Activated B cell treated with CpG ODN at 0.5 μM for 24 hours (primary cell): ENCODE data around the gene NCOA1. TPM values are rescaled to one million over a fixed set of nuclear protein-coding genes. Genes with fewer than 3 reads are reported as not detected.

Source experiments
- ATAC-seq: fragments of 200-7000 bp; cut with Tn5 transposase; one replicate; pipeline ENCODE4 v1.10.0; 2021; ENCODE audit warnings: low read depth, mild to moderate bottlenecking, moderate library complexity
- CTCF ChIA-PET: fragments of 350-600 bp; sonication (Branson Sonifier 250); formaldehyde crosslinking; loops from one replicate; lab custom pipeline; 2021; ENCODE audit warnings: antibody characterized with exemption; lab: Charles Lee
- POLR2A ChIA-PET: fragments of 350-600 bp; sonication (Branson Sonifier 250); formaldehyde crosslinking; loops from one replicate; lab custom pipeline; 2021; ENCODE audit warnings: antibody characterized with exemption; lab: Charles Lee
- DNase-seq: peaks from one replicate; pipeline ENCODE4 v3.0.0; 2022
- H3K27ac Mint-ChIP-seq: one replicate; pipeline ENCODE4 v1.8.0; 2020; ENCODE audit warnings: mixed read lengths
- H3K27me3 Mint-ChIP-seq: one replicate; pipeline ENCODE4 v1.8.0; 2021; ENCODE audit warnings: mixed read lengths
- H3K36me3 Mint-ChIP-seq: one replicate; pipeline ENCODE4 v1.8.0; 2021; ENCODE audit warnings: low read depth, mixed read lengths
- H3K4me1 Mint-ChIP-seq: one replicate; pipeline ENCODE4 v1.8.0; 2021; ENCODE audit warnings: mixed read lengths
- H3K4me3 Mint-ChIP-seq: one replicate; pipeline ENCODE4 v1.8.0; 2020; ENCODE audit warnings: mild to moderate bottlenecking, mixed read lengths
- H3K9me3 Mint-ChIP-seq: one replicate; pipeline ENCODE4 v1.8.0; 2020; ENCODE audit warnings: mixed read lengths
- CTCF ChIP-seq: fragments of 200-600 bp; IDR thresholded peaks from one replicate; pipeline ENCODE4 v1.8.0; 2022; ENCODE audit warnings: antibody characterized with exemption, mild to moderate bottlenecking
- intact Hi-C: fragments of 100-400 bp; cut with micrococcal nuclease; formaldehyde crosslinking; loops from one replicate; pipeline ENCODE4 v1.15.1; 2024
- total RNA-seq: library from RNA; stranded (reverse); gene quantifications from 2 replicates; pipeline ENCODE4 v1.2.3, GENCODE V29; 2022

Gene NCOA1
- total RNA-seq, 1 donor from 2014 or later = 49.5 TPM

DNA sequence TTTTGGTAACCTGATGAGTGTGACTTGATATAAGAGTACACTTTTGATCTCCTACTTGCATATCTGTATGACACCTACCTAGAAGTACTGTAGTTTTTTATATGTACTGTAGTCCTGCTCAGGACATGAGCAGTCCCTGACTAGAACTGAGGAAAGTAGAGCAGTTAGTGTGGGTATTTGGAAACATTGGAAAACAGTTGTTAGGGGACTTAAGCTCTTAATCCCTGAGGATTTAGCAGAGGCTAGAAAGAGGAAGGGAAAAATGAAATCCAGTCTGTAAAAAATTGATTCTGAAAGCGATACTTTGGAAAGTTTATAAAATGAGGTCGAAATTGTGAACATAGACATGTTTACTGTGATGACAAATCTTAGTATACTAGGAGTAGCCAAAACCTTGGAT is 125.6 kb downstream of the NCOA1 start:
- no peaks in the 10 kb centered on the region for H3K27me3 Mint-ChIP-seq
- peaks cover 4% of the 10 kb centered on the region for H3K36me3 Mint-ChIP-seq
- POLR2A ChIA-PET = no interaction called here
- DNase-seq = no peak
- H3K9me3 Mint-ChIP-seq = peaks cover 6% of the 10 kb centered on the region
- intact Hi-C loops = no loop called here
- H3K27ac Mint-ChIP-seq = no peak overlapping the region
- CTCF ChIA-PET = no interaction called here
- H3K4me3 Mint-ChIP-seq = no peak overlapping the region
- ATAC-seq = no peak
- H3K4me1 Mint-ChIP-seq = peaks cover 16% of the 10 kb centered on the region
- no peak for TF ChIP-seq CTCF

DNA sequence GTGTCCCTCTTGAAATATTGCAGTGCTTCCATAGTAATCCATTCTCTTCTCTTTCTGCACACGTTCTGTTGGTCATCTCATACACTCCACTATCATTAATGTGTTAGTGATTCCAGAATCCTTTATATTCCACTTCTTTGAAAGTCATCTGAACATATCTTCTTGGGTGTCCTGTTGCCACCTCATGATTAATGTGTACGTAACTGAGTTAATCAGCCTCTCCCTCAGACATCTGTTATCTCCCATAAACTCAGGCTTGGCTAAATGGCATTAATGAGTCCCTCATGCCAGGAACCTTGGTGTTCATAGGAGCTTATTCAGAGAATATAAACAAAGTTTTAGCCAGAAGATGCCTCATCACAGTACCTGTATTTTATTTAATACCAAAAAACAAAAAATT is 126.4 kb downstream of the NCOA1 start:
- Mint-ChIP-seq H3K4me1 (peaks cover 12% of the 10 kb centered on the region), H3K36me3 (peaks cover under 1% of the 10 kb centered on the region), H3K27me3 (no peaks in the 10 kb centered on the region), H3K27ac (no peak overlapping the region), H3K9me3 (no peaks in the 10 kb centered on the region), H3K4me3 (no peak overlapping the region)
- DNase-seq = no peak
- POLR2A ChIA-PET = no interaction called here
- TF ChIP-seq CTCF = no peak
- ATAC-seq = no peak
- CTCF ChIA-PET = no interaction called here
- intact Hi-C loops = no loop called here

GRCh38 chr2:24618144-24618543 is 127.1 kb downstream of the NCOA1 start:
- H3K4me1 Mint-ChIP-seq = peaks cover 5% of the 10 kb centered on the region
- DNase-seq = no peak
- no peak overlapping the region for H3K4me3 Mint-ChIP-seq
- intact Hi-C loops = no loop called here
- ChIA-PET CTCF (no interaction called here), POLR2A (no interaction called here)
- H3K36me3 Mint-ChIP-seq = no peaks in the 10 kb centered on the region
- H3K27me3 Mint-ChIP-seq = no peaks in the 10 kb centered on the region
- TF ChIP-seq CTCF = no peak
- H3K27ac Mint-ChIP-seq = no peak overlapping the region
- H3K9me3 Mint-ChIP-seq = no peaks in the 10 kb centered on the region
- ATAC-seq = no peak

GRCh38 chr2:24618680-24619079 is 127.6 kb downstream of the NCOA1 start:
- DNase-seq (no peak), ATAC-seq (no peak)
- ChIA-PET CTCF (no interaction called here), POLR2A (no interaction called here)
- no peak overlapping the region for H3K27ac Mint-ChIP-seq
- no peak overlapping the region for H3K4me3 Mint-ChIP-seq
- intact Hi-C loops = no loop called here
- peaks cover under 1% of the 10 kb centered on the region for H3K4me1 Mint-ChIP-seq
- no peaks in the 10 kb centered on the region for H3K9me3 Mint-ChIP-seq
- no peaks in the 10 kb centered on the region for H3K27me3 Mint-ChIP-seq
- TF ChIP-seq CTCF = no peak
- no peaks in the 10 kb centered on the region for H3K36me3 Mint-ChIP-seq

DNA sequence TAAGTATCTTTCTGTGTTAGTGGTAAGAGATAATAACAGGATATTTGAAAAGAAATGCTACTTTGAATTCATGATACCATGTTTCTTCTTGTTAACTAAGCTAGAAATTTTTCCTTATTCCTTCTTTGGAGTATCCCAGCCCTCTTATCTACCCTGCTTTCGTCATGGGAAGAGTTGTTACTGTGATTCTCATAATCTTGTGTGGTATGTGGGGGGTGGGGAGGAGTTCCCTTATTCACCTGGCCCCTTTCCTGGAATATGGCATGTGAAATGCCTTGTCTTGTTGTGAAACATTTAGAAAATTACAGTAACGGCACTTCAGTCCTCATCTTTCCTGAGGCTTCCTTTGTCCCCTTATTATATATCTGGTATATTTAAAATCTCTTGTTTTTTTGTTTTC is 129.9 kb downstream of the NCOA1 start:
- peaks cover 2% of the 10 kb centered on the region for H3K4me1 Mint-ChIP-seq
- no peaks in the 10 kb centered on the region for H3K9me3 Mint-ChIP-seq
- H3K27ac Mint-ChIP-seq = no peak overlapping the region
- ChIA-PET CTCF (no interaction called here), POLR2A (interaction anchor here (0.6 kb wide), 1 partner anchor 378 kb away, joined by 5 read pairs; no protein-coding TSS in a partner anchor)
- no peaks in the 10 kb centered on the region for H3K36me3 Mint-ChIP-seq
- H3K27me3 Mint-ChIP-seq = no peaks in the 10 kb centered on the region
- no peak for TF ChIP-seq CTCF
- intact Hi-C loops = no loop called here
- DNase-seq = no peak
- ATAC-seq = no peak
- no peak overlapping the region for H3K4me3 Mint-ChIP-seq
